Activated CD4-positive, alpha-beta T cell treated with anti-CD3 and anti-CD28 coated beads, Interleukin-10, Interleukin-2, amounts not matched to agents 100 ng/mL and 50 ng/mL, durations not matched to agents 16 hours and 8 hours (primary cell): Measurements from ENCODE around the gene ZNF580.

Experiments used
- DNase-seq: peaks from one replicate; pipeline ENCODE4 v3.0.0-alpha.2; 2020

The ZNF580 gene

GRCh38 chr19:55681131-55682092, 40.6 kb downstream of the ZNF580 start:
- no peak for DNase-seq

- no peak for DNase-seq
Observed at GRCh38 chr19:55683449-55684261, 42.9 kb downstream of the ZNF580 start.

- no peak for DNase-seq
Observed at GRCh38 chr19:55684946-55685681, 44.3 kb downstream of the ZNF580 start.

- no peak for DNase-seq
Observed at GRCh38 chr19:55685776-55686175, 45.0 kb downstream of the ZNF580 start.

- DNase-seq, result no peak
Observed at GRCh38 chr19:55686311-55687050, 45.7 kb downstream of the ZNF580 start.

GRCh38 chr19:55687281-55688201, 46.7 kb downstream of the ZNF580 start:
- DNase-seq, result no peak

GRCh38 chr19:55688422-55689218, 47.8 kb downstream of the ZNF580 start:
- DNase-seq, result no peak

GRCh38 chr19:55689411-55690108, 48.8 kb downstream of the ZNF580 start:
- no peak for DNase-seq

GRCh38 chr19:55690109-55690768, 49.4 kb downstream of the ZNF580 start:
- DNase-seq, result no peak

- DNase-seq, result no peak
Observed at GRCh38 chr19:55690769-55691545, 50.2 kb downstream of the ZNF580 start.

GRCh38 chr19:55691561-55692481, 51.0 kb downstream of the ZNF580 start:
- DNase-seq, result no peak

GRCh38 chr19:55692681-55693081, 51.9 kb downstream of the ZNF580 start:
- no peak for DNase-seq
